HL-60 (cell line): Measurements from ENCODE around the gene BIN2.
"Not testable (repeated sequence)": the region's sequence is repeated elsewhere in the genome, so short reads cannot be mapped to it uniquely, and the experiment has no call there.

Source experiments
- DNase-seq, 2 experiments: peaks; one replicate each; pipeline ENCODE4 v3.0.0-alpha.2; 2010 to 2020; ENCODE audit warnings: low read depth in 1 of 2, low spot score in 1 of 2
- H3K27ac ChIP-seq: fragments of 250-450 bp; sonication (Bioruptor Pico); replicated peaks from 2 replicates; pipeline ENCODE4 v1.5.1; 2020; ENCODE audit warnings: mild to moderate bottlenecking, moderate library complexity
- H3K27me3 ChIP-seq: fragments of 250-450 bp; sonication (Bioruptor Pico); 2 replicates; pipeline ENCODE4 v1.5.1; 2021; ENCODE audit warnings: mild to moderate bottlenecking, moderate library complexity; ENCODE audit not compliant: insufficient read depth, poor library complexity, severe bottlenecking
- H3K4me3 ChIP-seq: replicated peaks from 2 replicates; pipeline ENCODE4 v1.5.1; 2011; ENCODE audit warnings: mild to moderate bottlenecking, control low read depth, low read length; ENCODE audit not compliant: insufficient read depth
- CTCF ChIP-seq: IDR thresholded peaks from one replicate; pipeline ENCODE4 v1.5.1; 2011; ENCODE audit warnings: low read length, control low read depth, inconsistent platforms; ENCODE audit not compliant: insufficient read depth
- GABPA ChIP-seq: IDR thresholded peaks from 2 replicates; pipeline ENCODE4 v1.6.1; 2012; ENCODE audit warnings: low read depth
- POLR2AphosphoS5 ChIP-seq: IDR thresholded peaks from 2 replicates; pipeline ENCODE4 v1.6.1; 2012; ENCODE audit warnings: low read depth
- REST ChIP-seq: IDR thresholded peaks from 2 replicates; pipeline ENCODE4 v1.6.1; 2012; ENCODE audit warnings: low read depth; ENCODE audit not compliant: insufficient replicate concordance
- SPI1 ChIP-seq: IDR thresholded peaks from 2 replicates; pipeline ENCODE4 v1.6.1; 2012; ENCODE audit warnings: low read depth, mild to moderate bottlenecking, borderline replicate concordance

Gene BIN2

DNA sequence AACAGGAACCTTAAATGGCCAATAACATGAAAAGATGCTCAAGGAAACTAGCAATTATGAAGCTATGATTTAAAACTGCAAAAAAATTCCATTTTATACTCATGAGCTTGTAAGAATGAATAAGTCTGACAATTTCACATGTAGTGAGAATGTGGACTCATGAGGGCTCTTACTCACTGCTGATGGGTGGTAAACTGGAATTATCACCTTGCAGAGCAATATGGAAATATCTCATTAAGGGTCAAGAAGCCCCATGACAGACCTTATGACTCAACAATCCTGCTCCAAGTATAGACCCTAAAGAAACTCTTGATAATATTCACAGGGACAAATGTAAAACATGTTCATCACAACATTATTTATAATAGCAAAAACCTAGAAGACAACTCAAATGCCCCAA lies 30.3 kb downstream of the BIN2 start:
- no peak for TF ChIP-seq GABPA
- no peak for TF ChIP-seq REST
- TF ChIP-seq SPI1, result no peak
- TF ChIP-seq CTCF, result no peak
- no peak for TF ChIP-seq POLR2AphosphoS5
- H3K27ac ChIP-seq, result no peak overlapping the region
- no peak for DNase-seq
- H3K4me3 ChIP-seq, result no peak overlapping the region
- H3K27me3 ChIP-seq, result no peaks in the 10 kb centered on the region

DNA sequence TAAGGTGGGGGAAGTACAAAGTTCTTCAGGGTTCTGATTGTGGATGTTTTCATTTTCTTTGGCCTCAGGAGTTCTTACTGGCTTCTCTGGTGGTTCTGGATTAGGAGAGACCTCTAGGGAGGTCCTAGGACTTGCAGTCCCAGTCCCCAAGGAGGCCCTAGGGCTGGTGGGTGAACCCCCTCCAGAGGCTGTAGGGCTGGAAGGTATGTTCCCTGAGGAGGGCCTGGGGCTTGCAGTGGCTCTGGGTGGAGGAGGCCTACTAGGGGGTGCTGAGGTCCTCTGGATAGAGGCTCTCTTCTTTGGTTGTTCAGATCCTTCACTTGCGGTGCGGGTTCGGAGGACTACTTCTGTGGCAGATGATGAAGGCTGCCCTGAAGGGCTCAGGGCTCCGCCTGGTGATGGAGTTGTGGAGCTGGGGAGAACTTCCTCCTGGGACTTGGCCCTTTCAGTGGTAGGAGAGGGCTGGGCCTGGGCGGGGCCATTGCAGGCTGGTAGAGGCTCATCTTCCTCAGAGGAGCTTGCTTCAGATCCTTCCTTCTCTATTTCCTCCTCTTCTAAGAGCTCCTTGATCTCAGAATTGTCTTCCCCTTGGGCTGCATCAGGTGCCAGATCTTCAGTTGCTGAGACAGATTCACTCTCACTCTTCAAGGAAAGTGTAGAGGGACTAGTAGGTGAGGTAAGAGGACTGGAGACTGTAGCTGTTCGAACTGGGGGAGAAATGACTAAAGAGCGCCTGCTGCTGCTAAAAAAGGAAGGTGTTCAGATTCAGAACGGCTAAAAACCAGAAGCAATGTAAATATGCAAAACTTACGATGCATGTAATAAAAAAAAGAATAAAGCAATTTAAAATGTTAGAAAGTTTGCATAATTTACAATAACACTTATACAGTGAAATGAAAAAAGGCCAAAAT lies 32.1 kb downstream of the BIN2 start:
- not testable (repeated sequence) for H3K4me3 ChIP-seq, H3K27me3 ChIP-seq
- TF ChIP-seq CTCF (peak; percentile 14), SPI1 (peak; percentile 19; the same call in 1 of the 2 replicates)
- peak overlapping the region; percentile 44 for H3K27ac ChIP-seq
- DNase-seq, result peak; percentile 55 to 92

GRCh38 chr12:51285843-51286242 lies 38.1 kb downstream of the BIN2 start:
- TF ChIP-seq GABPA, result no peak
- no peak for TF ChIP-seq CTCF
- no peak for TF ChIP-seq SPI1
- no peak for TF ChIP-seq REST
- TF ChIP-seq POLR2AphosphoS5, result no peak
- Histone ChIP-seq H3K27me3 (no peaks in the 10 kb centered on the region), H3K27ac (no peak overlapping the region), H3K4me3 (no peak overlapping the region)
- no peak for DNase-seq
